HAP-1 (cell line): Measurements from ENCODE around the gene SNX17.
"Not testable (repeated sequence)": the region's sequence is repeated elsewhere in the genome, so short reads cannot be mapped to it uniquely, and the experiment has no call there.

ENCODE experiments used
- DNase-seq, 2 experiments: peaks; one replicate each; pipeline ENCODE4 v3.0.0-alpha.2; 2016 to 2020; ENCODE audit warnings: low spot score in 2 of 2
- H3K27me3 ChIP-seq: fragments of 250-450 bp; sonication (Bioruptor Pico); 2 replicates; pipeline ENCODE4 v1.5.1; 2020; ENCODE audit warnings: low read depth, mild to moderate bottlenecking, moderate library complexity
- H3K36me3 ChIP-seq: fragments of 250-450 bp; sonication (Bioruptor Pico); replicated peaks from 2 replicates; pipeline ENCODE4 v1.5.1; 2020; ENCODE audit warnings: mild to moderate bottlenecking
- H3K4me1 ChIP-seq: fragments of 250-450 bp; sonication (Bioruptor Pico); 2 replicates; pipeline ENCODE4 v1.5.1; 2020; ENCODE audit warnings: mild to moderate bottlenecking
- H3K4me3 ChIP-seq: fragments of 250-450 bp; sonication (Bioruptor Pico); 2 replicates; pipeline ENCODE4 v1.5.1; 2020; ENCODE audit warnings: mild to moderate bottlenecking, moderate library complexity
- H3K9me3 ChIP-seq: fragments of 250-450 bp; sonication (Bioruptor Pico); 2 replicates; pipeline ENCODE4 v1.5.1; 2020; ENCODE audit warnings: mild to moderate bottlenecking, moderate library complexity
- in situ Hi-C: fragments of 300-500 bp; cut with MboI; formaldehyde crosslinking; loops from 3 replicates; pipeline ENCODE4 v1.14.3; 2020; ENCODE audit warnings: low sequenced_read_pairs, inconsistent platforms, mixed read lengths

The SNX17 gene

DNA sequence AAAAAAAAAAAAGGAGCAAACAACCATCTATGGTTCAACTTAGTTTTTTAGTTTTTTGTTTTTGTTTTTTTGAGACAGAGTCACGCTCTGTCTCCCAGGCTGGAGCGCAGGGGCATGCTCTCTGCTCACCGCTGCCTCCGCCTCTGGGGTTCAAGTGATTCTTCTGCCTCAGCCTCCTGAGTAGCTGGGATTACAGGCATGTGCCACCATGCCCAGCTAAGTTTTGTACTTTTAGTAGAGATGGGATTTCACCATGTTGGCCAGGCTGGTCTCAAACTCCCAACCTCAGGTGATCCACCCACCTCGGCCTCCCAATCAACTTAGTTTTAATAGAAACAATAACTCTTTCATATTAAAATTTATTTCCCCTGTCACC is 17.0 kb upstream of the SNX17 start:
- H3K27me3 ChIP-seq, DNase-seq, H3K9me3 ChIP-seq, in situ Hi-C loops, H3K4me3 ChIP-seq: not testable (repeated sequence)
- H3K4me1 ChIP-seq: peaks cover 17% of the 10 kb centered on the region
- H3K36me3 ChIP-seq: 0 out of 2 replicates have a peak, but pooled peaks cover 14% of the 10 kb centered on the region

DNA sequence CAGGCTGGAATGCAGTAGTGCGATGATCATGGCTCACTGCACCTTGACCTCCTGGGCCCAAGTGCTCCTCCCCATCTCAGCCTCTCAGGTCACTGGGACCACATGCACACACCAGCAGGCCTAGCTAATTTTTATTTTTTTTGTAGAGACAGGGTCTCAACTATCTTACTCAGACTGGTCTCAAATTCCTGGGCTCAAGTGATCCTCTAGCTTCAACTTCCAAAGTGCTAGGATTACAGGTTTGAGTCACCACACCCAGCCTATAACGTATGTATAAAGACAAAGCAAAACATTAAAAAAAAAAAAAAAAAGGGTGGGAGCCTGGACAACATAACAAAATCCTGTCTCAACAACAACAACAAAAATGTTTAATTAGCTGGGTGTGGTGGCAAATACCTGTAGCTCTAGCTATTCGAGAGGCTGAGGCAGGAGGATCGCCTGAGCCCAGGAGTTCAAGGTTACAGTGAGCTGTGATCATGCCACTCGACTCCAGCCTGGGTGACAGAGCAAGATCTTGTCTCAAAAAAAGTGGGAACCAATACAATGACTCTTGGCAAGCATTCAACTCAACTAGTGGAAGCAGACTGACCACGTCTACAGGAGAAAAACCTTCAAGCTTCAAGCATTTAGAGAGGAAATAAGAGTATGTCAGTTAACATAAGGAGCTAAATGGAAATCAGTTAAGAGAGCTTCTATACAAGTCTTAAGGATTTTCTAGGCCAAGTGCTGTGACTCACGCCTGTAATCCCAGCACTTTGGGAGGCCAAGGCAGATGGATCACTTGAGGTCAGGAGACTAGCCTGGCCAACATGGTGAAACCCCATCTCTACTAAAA is 16.4 kb upstream of the SNX17 start:
- 0 out of 2 replicates have a peak, but pooled peaks cover 14% of the 10 kb centered on the region for H3K36me3 ChIP-seq
- H3K4me3 ChIP-seq: no peak overlapping the region
- H3K9me3 ChIP-seq: no peaks in the 10 kb centered on the region
- peaks cover 17% of the 10 kb centered on the region for H3K4me1 ChIP-seq
- no peaks in the 10 kb centered on the region for H3K27me3 ChIP-seq
- DNase-seq: no peak
- in situ Hi-C loops: no loop called here

DNA sequence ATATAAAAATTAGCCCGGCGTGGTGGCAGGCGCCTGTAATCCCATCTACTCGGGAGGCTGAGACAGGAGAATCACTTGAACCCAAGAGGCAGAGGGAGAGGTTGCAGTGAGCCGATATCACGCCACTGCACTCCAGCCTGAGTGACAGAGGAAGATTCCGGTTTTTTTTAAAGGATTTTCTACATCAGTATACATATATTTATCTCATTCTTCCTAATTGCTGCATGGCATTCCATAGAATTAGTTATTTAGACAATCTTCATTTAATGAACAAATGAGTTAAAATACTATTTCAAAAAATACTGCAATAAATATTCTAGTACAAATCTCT is 15.9 kb upstream of the SNX17 start:
- Histone ChIP-seq H3K9me3 (no peaks in the 10 kb centered on the region), H3K4me3 (no peak overlapping the region), H3K4me1 (peaks cover 17% of the 10 kb centered on the region), H3K27me3 (no peaks in the 10 kb centered on the region), H3K36me3 (0 out of 2 replicates have a peak, but pooled peaks cover 14% of the 10 kb centered on the region)
- DNase-seq: no peak
- in situ Hi-C loops: no loop called here

DNA sequence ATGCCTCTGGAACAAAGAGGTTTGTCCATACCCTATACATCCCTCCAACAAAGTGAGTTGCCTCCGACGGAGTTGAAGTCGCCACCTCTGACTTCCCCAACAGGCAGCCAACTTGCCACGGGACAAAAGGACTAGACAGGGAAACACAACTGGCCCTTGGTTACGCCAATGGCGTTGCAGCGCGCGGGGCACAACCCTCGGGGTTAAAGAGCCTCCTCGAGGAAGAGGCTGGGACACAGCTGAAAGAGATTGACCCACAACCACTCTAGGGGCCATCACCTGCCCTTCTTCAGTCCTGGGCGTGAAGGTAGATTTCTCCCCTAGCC is 14.4 kb upstream of the SNX17 start:
- DNase-seq: peak; percentile 52 to 78
- Histone ChIP-seq H3K9me3 (no peaks in the 10 kb centered on the region), H3K4me3 (peak overlapping the region; percentile 96), H3K27me3 (no peaks in the 10 kb centered on the region), H3K4me1 (peaks cover 17% of the 10 kb centered on the region), H3K36me3 (0 out of 2 replicates have a peak, but pooled peaks cover 9% of the 10 kb centered on the region)
- in situ Hi-C loops: no loop called here

DNA sequence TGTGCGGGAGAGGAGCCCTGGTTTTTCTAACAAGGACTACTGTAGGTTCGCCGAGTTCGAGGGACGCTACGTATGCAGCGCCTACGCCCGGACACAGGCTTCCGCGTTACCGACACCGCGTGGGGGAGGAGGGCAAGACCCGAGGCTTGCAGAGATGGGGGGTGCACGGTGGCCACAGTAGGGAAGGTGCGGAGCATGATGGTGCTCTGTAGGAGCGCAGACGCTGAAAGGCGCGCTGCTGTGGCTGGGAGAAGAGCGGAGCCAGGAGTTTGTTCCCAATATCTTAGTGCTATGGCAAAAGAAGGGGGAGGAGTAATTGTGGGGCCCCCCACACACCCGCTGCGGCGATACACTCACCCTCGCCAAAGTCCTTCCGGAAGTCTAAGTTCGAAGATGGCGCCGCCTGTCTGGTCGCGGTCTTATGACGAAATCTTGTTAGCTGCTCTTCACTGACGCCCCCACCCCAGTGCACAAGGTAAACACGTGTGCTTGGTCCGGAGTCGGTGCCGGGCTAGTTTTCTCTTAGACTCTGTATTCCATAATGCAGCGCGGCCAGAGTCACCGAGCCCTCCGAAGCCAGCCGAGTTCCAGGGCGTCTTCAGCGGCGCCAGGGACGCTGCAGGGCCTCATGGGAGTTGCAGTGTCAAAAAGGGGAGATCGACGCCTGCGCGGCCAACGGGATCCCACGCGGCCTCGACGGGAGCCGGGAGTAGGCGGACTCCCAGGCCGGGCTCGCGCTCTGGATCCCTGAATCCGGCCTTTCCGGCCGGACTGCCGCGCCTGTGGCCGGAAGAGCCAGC is 13.8 kb upstream of the SNX17 start, which contains the start of gene GTF3C2:
GTF3C2 (minus strand) TSS at position 383 of the 800 bp plus-strand sequence. CDS start 13,210 bp downstream, outside the sequence.
- Histone ChIP-seq H3K27me3 (no peaks in the 10 kb centered on the region), H3K36me3 (0 out of 2 replicates have a peak, but pooled peaks cover 9% of the 10 kb centered on the region), H3K4me1 (peaks cover 17% of the 10 kb centered on the region), H3K4me3 (peak within 1 kb of the TSS; percentile 96), H3K9me3 (no peaks in the 10 kb centered on the region)
- peak; percentile 97 to 98 for DNase-seq
- in situ Hi-C loops: no loop called here

DNA sequence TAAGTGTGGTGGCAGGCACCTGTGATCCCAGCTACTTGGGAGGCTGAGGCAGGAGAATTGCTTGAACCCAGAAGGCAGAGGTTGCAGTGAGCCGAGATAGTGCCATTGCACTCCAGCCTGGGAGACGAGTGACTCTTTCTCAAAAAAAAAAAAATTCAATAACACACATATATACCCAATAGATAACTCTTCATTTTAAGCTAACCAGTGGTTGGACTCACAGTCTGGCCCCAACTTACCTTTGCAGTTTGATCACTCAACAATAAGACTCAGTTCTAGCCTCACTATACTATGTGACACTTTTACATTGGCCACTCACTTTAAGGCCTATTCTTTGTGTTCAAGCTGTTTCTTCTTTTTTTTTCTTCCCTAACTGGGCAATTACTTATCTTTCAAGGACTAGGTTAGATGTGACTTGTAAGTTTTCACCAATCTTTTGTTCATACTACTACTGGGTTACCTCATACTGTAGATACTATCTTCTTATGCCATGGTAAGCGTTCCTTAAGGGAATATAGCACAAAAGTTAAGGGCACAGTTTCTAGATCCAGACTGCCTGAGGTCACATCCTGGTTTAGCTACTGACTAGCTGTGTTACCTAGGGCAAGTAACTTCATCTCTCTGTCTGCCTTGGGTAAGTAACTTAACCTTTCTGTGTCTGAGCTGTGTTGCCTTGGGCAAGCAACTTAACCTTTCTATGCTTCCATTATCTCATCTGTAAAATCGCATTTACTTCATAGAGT is 7.6 kb upstream of the SNX17 start:
- in situ Hi-C loops: no loop called here
- Histone ChIP-seq H3K4me1 (no peaks in the 10 kb centered on the region), H3K36me3 (peaks cover 47% of the 10 kb centered on the region), H3K9me3 (no peaks in the 10 kb centered on the region), H3K27me3 (no peaks in the 10 kb centered on the region), H3K4me3 (no peak overlapping the region)
- DNase-seq: no peak

DNA sequence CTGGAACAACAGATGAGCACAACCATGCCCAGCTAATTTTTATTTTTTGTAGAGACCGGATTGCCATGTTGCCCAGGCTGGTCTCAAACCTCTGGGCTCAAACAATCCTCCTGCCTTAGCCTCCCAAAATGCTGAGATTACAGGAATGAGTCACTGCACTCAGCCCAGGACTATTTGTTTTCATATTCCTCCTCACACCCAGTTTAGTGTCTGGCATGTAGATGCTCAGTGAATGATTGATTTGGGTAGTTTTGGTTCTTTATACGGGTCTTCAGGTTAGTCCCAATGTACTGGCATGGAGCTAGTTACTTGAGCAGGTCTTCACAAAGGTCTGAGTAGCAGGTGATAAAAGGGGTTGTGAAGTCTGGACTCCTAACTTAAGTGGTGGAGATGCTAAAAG is 6.5 kb upstream of the SNX17 start:
- Histone ChIP-seq H3K4me1 (peaks cover 3% of the 10 kb centered on the region; the same call in 1 of the 2 replicates), H3K27me3 (no peaks in the 10 kb centered on the region), H3K36me3 (peaks cover 53% of the 10 kb centered on the region), H3K4me3 (no peak overlapping the region), H3K9me3 (no peaks in the 10 kb centered on the region)
- in situ Hi-C loops: no loop called here
- DNase-seq: no peak

DNA sequence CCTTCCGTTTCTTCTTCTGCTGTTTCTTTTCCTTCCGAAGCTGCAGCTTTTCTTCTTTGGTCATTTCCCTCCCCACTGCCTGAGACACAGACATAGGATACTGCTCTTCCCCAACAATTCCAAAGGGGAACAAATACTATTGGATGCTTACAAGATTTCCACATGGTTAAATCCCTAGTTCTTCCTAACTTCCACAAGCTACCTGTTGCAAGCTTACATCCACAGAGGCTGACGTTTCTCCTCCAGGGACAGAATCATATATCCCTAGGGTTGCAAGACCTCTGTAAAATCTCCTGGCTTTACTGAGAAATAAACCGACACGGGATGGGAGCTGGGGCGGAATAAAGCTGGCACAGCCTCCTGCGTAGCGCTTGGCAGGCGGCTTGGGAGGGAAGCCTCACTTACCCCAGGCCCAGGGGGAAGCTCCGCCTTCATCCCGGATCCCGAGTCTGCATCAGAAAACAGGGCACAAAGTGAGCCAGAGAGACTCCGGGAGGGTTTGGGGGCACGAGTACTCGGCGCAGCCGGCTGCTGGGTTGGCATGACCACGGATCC is 868 bp upstream of the SNX17 start:
- no peaks in the 10 kb centered on the region for H3K27me3 ChIP-seq
- H3K36me3 ChIP-seq: peaks cover 69% of the 10 kb centered on the region
- H3K4me3 ChIP-seq: peak overlapping the region; percentile 98
- in situ Hi-C loops: no loop called here
- H3K4me1 ChIP-seq: peaks cover 10% of the 10 kb centered on the region
- peak; percentile 44 to 71 for DNase-seq
- no peaks in the 10 kb centered on the region for H3K9me3 ChIP-seq

DNA sequence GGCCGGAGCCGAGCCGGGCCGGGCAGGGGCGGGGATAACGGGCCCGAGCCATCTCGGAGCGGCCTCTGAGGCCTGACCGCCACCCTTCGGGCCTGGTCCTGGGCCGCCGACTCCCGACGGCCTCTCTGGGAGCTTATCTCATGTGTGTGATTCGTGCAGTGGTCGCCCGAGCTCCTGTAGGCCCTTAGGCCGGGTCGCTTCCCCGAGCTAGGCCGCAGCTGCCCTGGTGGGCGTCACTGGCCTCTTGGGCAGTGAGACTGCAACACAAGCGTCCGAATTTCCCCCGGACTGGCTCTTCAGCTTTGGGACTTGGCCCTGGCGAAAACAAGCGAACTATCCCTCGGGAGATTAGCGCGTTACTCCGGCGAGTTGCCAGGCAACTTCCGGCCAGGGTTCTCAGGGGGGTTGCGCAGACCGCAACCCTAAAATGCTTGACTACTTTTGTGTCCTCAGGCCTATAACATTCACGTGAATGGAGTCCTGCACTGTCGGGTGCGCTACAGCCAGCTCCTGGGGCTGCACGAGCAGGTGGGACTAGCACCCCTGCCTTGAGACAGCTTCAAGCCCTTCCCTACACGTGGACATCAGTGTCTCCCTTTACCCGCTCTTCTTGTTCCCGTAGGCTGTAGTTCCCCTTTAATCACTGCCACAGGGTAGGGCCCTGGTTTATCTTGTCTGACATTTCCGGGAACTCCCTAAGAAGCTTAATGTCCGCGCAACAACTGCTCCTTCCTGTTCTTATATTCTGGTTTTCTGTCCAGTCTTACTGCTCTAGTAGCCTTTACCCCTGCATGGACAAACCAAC is 602 bp downstream of the SNX17 start:
- Histone ChIP-seq H3K4me1 (peaks cover 10% of the 10 kb centered on the region), H3K36me3 (peaks cover 73% of the 10 kb centered on the region), H3K9me3 (no peaks in the 10 kb centered on the region), H3K4me3 (peak overlapping the region; percentile 98), H3K27me3 (no peaks in the 10 kb centered on the region)
- DNase-seq: peak in 1 of 2 experiments; percentile 48
- in situ Hi-C loops: no loop called here

DNA sequence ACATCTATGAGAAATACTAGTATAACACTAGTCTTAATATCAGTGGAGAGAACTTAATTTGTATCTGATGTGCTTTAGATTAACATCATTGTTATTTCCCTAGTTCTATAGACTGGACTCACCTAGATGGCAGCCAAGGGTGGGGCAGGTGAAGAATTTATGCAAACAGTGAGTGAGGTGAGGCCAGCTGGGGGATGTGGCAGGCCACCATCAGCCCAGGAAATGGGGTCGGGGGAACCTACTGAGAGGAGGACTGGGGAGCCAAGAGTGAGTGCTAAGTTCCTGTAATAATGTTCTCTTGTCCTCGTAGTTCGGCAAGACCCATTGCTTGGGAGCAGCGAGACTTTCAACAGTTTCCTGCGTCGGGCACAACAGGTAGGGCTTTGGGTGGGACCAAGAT is 2.5 kb downstream of the SNX17 start:
- in situ Hi-C loops: no loop called here
- no peak for DNase-seq
- Histone ChIP-seq H3K4me3 (no peak overlapping the region), H3K9me3 (no peaks in the 10 kb centered on the region), H3K27me3 (no peaks in the 10 kb centered on the region), H3K36me3 (peaks cover 75% of the 10 kb centered on the region), H3K4me1 (peaks cover 10% of the 10 kb centered on the region)

DNA sequence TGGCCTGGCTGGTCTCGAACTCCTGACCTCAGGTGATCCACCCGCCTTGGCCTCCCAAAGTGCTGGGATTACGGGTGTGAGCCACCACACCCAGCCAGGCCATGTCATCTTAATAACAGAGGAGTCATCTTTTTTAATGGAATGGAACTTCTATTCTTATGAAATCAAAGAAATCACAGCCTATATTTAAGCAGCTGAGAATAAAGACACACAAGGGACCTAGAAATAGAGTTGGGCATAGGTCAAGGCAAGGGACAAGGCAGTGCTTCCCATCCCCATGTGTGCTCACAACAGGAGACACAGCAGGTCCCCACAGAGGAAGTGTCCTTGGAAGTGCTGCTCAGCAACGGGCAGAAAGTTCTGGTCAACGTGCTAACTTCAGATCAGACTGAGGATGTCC is 3.2 kb downstream of the SNX17 start:
- in situ Hi-C loops: no loop called here
- peaks cover 7% of the 10 kb centered on the region for H3K4me1 ChIP-seq
- no peak overlapping the region for H3K4me3 ChIP-seq
- no peak for DNase-seq
- H3K9me3 ChIP-seq: no peaks in the 10 kb centered on the region
- H3K27me3 ChIP-seq: no peaks in the 10 kb centered on the region
- peaks cover 74% of the 10 kb centered on the region for H3K36me3 ChIP-seq

DNA sequence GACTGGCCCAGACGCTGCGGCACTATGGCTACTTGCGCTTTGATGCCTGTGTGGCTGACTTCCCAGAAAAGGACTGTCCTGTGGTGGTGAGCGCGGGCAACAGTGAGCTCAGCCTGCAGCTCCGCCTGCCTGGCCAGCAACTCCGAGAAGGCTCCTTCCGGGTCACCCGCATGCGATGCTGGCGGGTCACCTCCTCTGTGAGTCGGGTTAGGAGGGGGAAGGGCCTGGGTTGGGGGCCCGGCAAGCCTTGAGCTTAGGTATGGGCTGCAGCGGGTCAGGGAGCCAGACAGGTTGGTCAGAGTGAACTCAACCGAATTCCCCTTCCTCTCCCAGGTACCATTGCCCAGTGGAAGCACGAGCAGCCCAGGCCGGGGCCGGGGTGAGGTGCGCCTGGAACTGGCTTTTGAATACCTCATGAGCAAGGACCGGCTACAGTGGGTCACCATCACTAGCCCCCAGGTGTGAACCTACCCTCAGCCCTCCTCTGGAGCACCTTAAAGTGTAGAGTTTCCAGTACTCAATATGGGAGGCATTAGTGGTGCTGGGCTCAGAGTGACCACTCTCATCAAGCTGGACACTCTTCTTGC is 5.2 kb downstream of the SNX17 start:
- DNase-seq: no peak
- in situ Hi-C loops: no loop called here
- no peak overlapping the region for H3K4me3 ChIP-seq
- peaks cover 16% of the 10 kb centered on the region for H3K4me1 ChIP-seq
- H3K36me3 ChIP-seq: peaks cover 74% of the 10 kb centered on the region
- H3K27me3 ChIP-seq: no peaks in the 10 kb centered on the region
- H3K9me3 ChIP-seq: no peaks in the 10 kb centered on the region
